Erythroblast (primary cell): Measurements from ENCODE around the gene HHIPL2.

Source experiments
- GATA1 ChIP-seq: IDR thresholded peaks from 2 replicates; pipeline ENCODE4 v1.6.1; 2011; ENCODE audit warnings: low read depth, mild to moderate bottlenecking, control low read depth, low read length, moderate library complexity
- POLR2A ChIP-seq: IDR thresholded peaks from 2 replicates; pipeline ENCODE4 v1.6.1; 2011; ENCODE audit warnings: mild to moderate bottlenecking, low read length

DNA sequence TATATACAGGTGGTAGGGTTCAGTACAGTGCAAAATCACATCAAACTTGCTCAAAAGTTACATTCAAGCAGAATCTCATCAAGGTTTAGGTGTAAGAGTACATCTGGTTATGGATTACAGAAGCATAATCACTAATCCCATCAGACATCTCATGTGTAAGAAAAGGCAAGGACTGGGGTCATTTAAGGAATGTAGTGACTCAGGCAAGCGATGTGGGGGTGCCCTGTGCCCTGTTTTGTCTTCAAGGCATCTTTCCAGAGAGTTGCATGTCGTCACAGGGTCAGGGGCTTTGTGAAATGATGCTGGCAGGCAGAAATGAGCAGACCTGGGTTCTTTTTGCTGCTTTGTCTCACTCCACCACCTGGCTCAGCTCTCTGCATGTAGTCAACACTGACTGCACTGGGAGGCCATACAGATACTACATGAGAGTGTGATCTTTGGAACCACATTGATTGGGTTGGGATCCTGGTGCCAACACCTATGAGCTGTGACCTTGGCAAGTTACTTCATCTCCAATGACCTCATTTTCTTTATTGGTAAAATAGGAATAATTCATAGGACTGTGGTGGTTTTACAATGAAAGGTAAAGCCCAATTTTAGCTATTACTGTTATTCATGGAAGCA, 8.2 kb upstream of the HHIPL2 start:
- no peak for TF ChIP-seq POLR2A
- TF ChIP-seq GATA1, result no peak
